ENCODE measurements around the gene ABCD3.

ABCD3 gene

GRCh38 chr1:94456736-94457135 lies 38.5 kb downstream of the ABCD3 start:
- no peak for TF ChIP-seq CTCF (IDR thresholded peaks at IDR 0.05; ENCODE audit: low read depth, low read length, missing control alignments)
- Histone ChIP-seq H3K27ac (no peak overlapping the region), H3K4me3 (ENCODE audit: low read depth, low read length) (no peak overlapping the region), H3K36me3 (replicated peaks) (peaks cover 3% of the 10 kb centered on the region), H3K27me3 (replicated peaks) (no peaks in the 10 kb centered on the region)
- peak; percentile 12 for DNase-seq
- in situ Hi-C loops (cut with HindIII; ENCODE audit: low pct_ligation_motif_present, low sequenced_read_pairs) = no loop called here

GRCh38 chr1:94462606-94463005 lies 44.4 kb downstream of the ABCD3 start:
- Histone ChIP-seq H3K36me3 (replicated peaks) (peaks cover 3% of the 10 kb centered on the region), H3K4me3 (ENCODE audit: low read depth, low read length) (no peak overlapping the region), H3K27ac (no peak overlapping the region), H3K27me3 (replicated peaks) (no peaks in the 10 kb centered on the region)
- DNase-seq = no peak
- TF ChIP-seq CTCF (IDR thresholded peaks at IDR 0.05; ENCODE audit: low read depth, low read length, missing control alignments) = no peak
- in situ Hi-C loops (cut with HindIII; ENCODE audit: low pct_ligation_motif_present, low sequenced_read_pairs) = no loop called here

GRCh38 chr1:94463056-94463764 lies 45.0 kb downstream of the ABCD3 start:
- in situ Hi-C loops (cut with HindIII; ENCODE audit: low pct_ligation_motif_present, low sequenced_read_pairs) = no loop called here
- no peak overlapping the region for H3K4me3 ChIP-seq (ENCODE audit: low read depth, low read length)
- H3K36me3 ChIP-seq (replicated peaks) = no peaks in the 10 kb centered on the region
- no peak overlapping the region for H3K27ac ChIP-seq
- no peak for DNase-seq
- H3K27me3 ChIP-seq (replicated peaks) = no peaks in the 10 kb centered on the region
- TF ChIP-seq CTCF (IDR thresholded peaks at IDR 0.05; ENCODE audit: low read depth, low read length, missing control alignments) = no peak

GRCh38 chr1:94463765-94464330 lies 45.7 kb downstream of the ABCD3 start:
- DNase-seq = peak; percentile 53

GRCh38 chr1:94468708-94469107 lies 50.5 kb downstream of the ABCD3 start:
- H3K36me3 ChIP-seq (replicated peaks) = no peaks in the 10 kb centered on the region
- no peaks in the 10 kb centered on the region for H3K27me3 ChIP-seq (replicated peaks)
- TF ChIP-seq CTCF (IDR thresholded peaks at IDR 0.05; ENCODE audit: low read depth, low read length, missing control alignments) = no peak
- no peak for DNase-seq
- H3K27ac ChIP-seq = no peak overlapping the region
- no peak overlapping the region for H3K4me3 ChIP-seq (ENCODE audit: low read depth, low read length)
- in situ Hi-C loops (cut with HindIII; ENCODE audit: low pct_ligation_motif_present, low sequenced_read_pairs) = no loop called here

More at GRCh38 chr1:94463765-94464330, 45.7 kb downstream of the ABCD3 start:
- no peak overlapping the region for H3K27ac ChIP-seq
- no peaks in the 10 kb centered on the region for H3K36me3 ChIP-seq (replicated peaks)
- no peak overlapping the region for H3K4me3 ChIP-seq (ENCODE audit: low read depth, low read length)
- no peaks in the 10 kb centered on the region for H3K27me3 ChIP-seq (replicated peaks)
- in situ Hi-C loops (cut with HindIII; ENCODE audit: low pct_ligation_motif_present, low sequenced_read_pairs) = no loop called here
- TF ChIP-seq CTCF (IDR thresholded peaks at IDR 0.05; ENCODE audit: low read depth, low read length, missing control alignments) = peak; percentile 52

Measured in brain microvascular endothelial cell (primary cell).